GM12878 (cell line): ENCODE data around the gene TFB1M. TPM values are rescaled to one million over a fixed set of nuclear protein-coding genes. Genes with fewer than 3 reads are reported as not detected.

Source experiments
- BCL3 ChIP-seq: IDR thresholded peaks from 2 replicates; pipeline ENCODE4 v1.6.1; 2011; ENCODE audit warnings: borderline replicate concordance, low read depth, mild to moderate bottlenecking, moderate library complexity, low read length; ENCODE audit not compliant: insufficient read depth, poor library complexity, severe bottlenecking
- CBFB ChIP-seq: IDR thresholded peaks from 2 replicates; pipeline ENCODE4 v1.6.1; 2016; ENCODE audit warnings: antibody characterized with exemption, low read depth
- E4F1 ChIP-seq: fragments of 450-650 bp; IDR thresholded peaks from 2 replicates; pipeline ENCODE4 v1.6.1; 2018; ENCODE audit warnings: borderline replicate concordance, mild to moderate bottlenecking; ENCODE audit not compliant: partially characterized antibody
- FOXK2 ChIP-seq: fragments of 450-650 bp; IDR thresholded peaks from 2 replicates; pipeline ENCODE4 v1.6.1; 2017; ENCODE audit warnings: mild to moderate bottlenecking, moderate library complexity
- IKZF2 ChIP-seq, 2 experiments: fragments of 450-650 bp; IDR thresholded peaks; 2 replicates each; pipeline ENCODE4 v1.6.1; 2017; ENCODE audit warnings: mild to moderate bottlenecking in 2 of 2, moderate library complexity in 2 of 2
- IRF3 ChIP-seq: fragments of 450-650 bp; IDR thresholded peaks from 2 replicates; pipeline ENCODE4 v1.6.1; 2014; ENCODE audit warnings: mild to moderate bottlenecking
- IRF4 ChIP-seq: IDR thresholded peaks from 2 replicates; pipeline ENCODE4 v1.6.1; 2011; ENCODE audit warnings: low read depth, low read length
- NR2C2 ChIP-seq: IDR thresholded peaks from 2 replicates; pipeline ENCODE4 v1.6.1; 2011; ENCODE audit warnings: borderline replicate concordance, low read depth; ENCODE audit not compliant: control insufficient read depth, insufficient read length
- RUNX3 ChIP-seq: IDR thresholded peaks from 2 replicates; pipeline ENCODE4 v1.6.1; 2012; ENCODE audit warnings: low read length, inconsistent platforms
- SIX5 ChIP-seq: IDR thresholded peaks from 2 replicates; pipeline ENCODE4 v1.6.1; 2011; ENCODE audit warnings: mild to moderate bottlenecking, low read depth, low read length, moderate library complexity; ENCODE audit not compliant: severe bottlenecking
- STAT1 ChIP-seq: fragments of 450-650 bp; conservative IDR thresholded peaks from 2 replicates; pipeline ENCODE4 v1.6.1; 2014; ENCODE audit warnings: antibody characterized with exemption, mild to moderate bottlenecking
- ZNF207 ChIP-seq: fragments of 450-650 bp; IDR thresholded peaks from 2 replicates; pipeline ENCODE4 v1.6.1; 2014; ENCODE audit warnings: antibody characterized with exemption, mild to moderate bottlenecking, borderline replicate concordance
- ZNF274 ChIP-seq: IDR thresholded peaks from one replicate; pipeline ENCODE4 v1.8.0; 2011; ENCODE audit not compliant: insufficient read length, insufficient read depth
- ZZZ3 ChIP-seq: IDR thresholded peaks from 2 replicates; pipeline ENCODE4 v1.6.1; 2011; ENCODE audit warnings: low read depth; ENCODE audit not compliant: control insufficient read depth, insufficient read length
- polyA plus RNA-seq, 11 experiments: library from polyadenylated mRNA; depleted of rRNA in 4 of 11; unstranded in 6 of 11; stranded (reverse) in 5 of 11; fragments of >200 nt; fragmentation: Nextera tagmentation in 4 of 11; fragmentation: Illumina TruSeq in 1 of 11; extraction: Ambion mirVana in 4 of 11; extraction: Trizol in 1 of 11; gene quantifications; 1 replicate in 1 of 11; 2 replicates in 10 of 11; pipeline versions ENCODE4 v1.2.1 to v1.2.3, GENCODE V29; 2011 to 2016; ENCODE audit warnings: inconsistent platforms in 2 of 11, missing spikeins in 2 of 11, low read depth in 1 of 11
- total RNA-seq, 4 experiments: library from RNA; depleted of rRNA in 3 of 4; stranded (reverse); fragments of >200 nt in 3 of 4; fragmentation: Illumina TruSeq in 1 of 4; extraction: Trizol in 1 of 4; gene quantifications; 2 replicates each; pipeline versions ENCODE4 v1.2.1 to v1.2.3, GENCODE V29; 2013 to 2021
- TF ChIP-seq, protein P1 (sequence below), 3 experiments: IDR thresholded peaks in 2 of 3; conservative IDR thresholded peaks in 1 of 3; 2 replicates each; pipeline ENCODE4 v1.5.1; 2011; ENCODE audit warnings: low read depth in 3 of 3, low read length in 3 of 3, mild to moderate bottlenecking in 3 of 3, control low read depth in 2 of 3, moderate library complexity in 2 of 3, inconsistent platforms in 1 of 3, mixed read lengths in 1 of 3; ENCODE audit not compliant: control insufficient read depth in 2 of 3, insufficient read depth in 1 of 3; ENCODE audit errors: extremely low read depth in 1 of 3
- TF ChIP-seq, protein P2 (sequence below): fragments of 450-650 bp; IDR thresholded peaks from 2 replicates; pipeline ENCODE4 v1.6.1; 2017; ENCODE audit warnings: mild to moderate bottlenecking, moderate library complexity
- TF ChIP-seq, protein P3 (sequence below): IDR thresholded peaks from 2 replicates; pipeline ENCODE4 v1.6.1; 2011; ENCODE audit warnings: low read depth, mild to moderate bottlenecking, low read length, moderate library complexity, borderline replicate concordance; ENCODE audit errors: extremely low read depth

Gene TFB1M
- total and polyA plus RNA-seq, 10 of the 15 experiments (the other 5 are each of a cell fraction or from before 2014, with no cell fraction given) = 29.9 to 117 (median 41.3) TPM

DNA sequence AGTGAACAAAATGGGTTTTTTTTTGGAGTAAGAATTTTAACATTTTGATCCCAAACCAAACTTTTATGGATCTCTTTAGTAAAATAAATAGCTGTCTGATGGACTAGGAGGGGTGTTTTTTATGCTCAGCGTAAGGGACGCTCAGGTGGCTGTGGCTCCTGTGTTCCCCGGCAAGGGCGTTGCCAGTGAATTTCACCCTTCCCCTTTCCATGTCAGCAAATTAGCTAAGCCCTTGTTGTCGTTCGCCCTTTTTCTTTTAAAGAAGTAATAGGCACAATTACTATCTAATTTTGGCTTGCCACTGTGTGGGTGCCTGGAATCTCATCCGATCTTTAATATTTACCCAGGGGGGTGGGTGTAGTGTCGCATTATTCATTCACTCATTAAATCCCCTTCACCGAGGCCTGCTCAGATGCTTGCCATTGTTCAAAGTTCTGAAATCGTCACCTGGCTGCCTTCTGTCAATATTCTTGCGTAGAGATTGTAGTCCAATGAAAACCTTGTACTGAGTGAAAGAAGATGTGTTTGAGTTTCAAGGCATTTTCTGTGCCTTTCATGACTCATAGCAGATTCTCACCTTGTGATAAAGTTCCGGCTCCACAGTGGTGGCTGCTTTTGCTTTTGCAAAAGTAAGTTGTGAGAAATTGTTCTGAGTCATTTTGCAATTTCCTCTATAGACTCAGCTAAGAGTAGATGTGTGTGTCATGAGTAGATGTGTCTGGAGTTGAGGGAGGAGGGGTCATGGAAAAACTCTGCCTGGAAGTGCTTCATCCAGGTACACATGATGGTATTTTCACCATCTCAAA lies 90.4 kb downstream of the TFB1M start (continued):
- TF ChIP-seq BCL3 (peak; percentile 45), NR2C2 (no peak), IKZF2 (IDR thresholded peaks at IDR 0.05) (peak; percentile 87 to 90), CBFB (no peak), FOXK2 (no peak), ZNF207 (no peak), IRF4 (peak; percentile 86), RUNX3 (peak; percentile 37), STAT1 (no peak), E4F1 (no peak), IRF3 (no peak), ZZZ3 (no peak), ZNF274 (no peak), SIX5 (no peak)
- TF ChIP-seq, protein P1, sequence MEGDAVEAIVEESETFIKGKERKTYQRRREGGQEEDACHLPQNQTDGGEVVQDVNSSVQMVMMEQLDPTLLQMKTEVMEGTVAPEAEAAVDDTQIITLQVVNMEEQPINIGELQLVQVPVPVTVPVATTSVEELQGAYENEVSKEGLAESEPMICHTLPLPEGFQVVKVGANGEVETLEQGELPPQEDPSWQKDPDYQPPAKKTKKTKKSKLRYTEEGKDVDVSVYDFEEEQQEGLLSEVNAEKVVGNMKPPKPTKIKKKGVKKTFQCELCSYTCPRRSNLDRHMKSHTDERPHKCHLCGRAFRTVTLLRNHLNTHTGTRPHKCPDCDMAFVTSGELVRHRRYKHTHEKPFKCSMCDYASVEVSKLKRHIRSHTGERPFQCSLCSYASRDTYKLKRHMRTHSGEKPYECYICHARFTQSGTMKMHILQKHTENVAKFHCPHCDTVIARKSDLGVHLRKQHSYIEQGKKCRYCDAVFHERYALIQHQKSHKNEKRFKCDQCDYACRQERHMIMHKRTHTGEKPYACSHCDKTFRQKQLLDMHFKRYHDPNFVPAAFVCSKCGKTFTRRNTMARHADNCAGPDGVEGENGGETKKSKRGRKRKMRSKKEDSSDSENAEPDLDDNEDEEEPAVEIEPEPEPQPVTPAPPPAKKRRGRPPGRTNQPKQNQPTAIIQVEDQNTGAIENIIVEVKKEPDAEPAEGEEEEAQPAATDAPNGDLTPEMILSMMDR (IDR thresholded peaks at IDR 0.05 in 2 of 3, conservative IDR thresholded peaks at IDR 0.05 in 1 of 3; ENCODE audit: control insufficient read depth in 2 of 3, extremely low read depth in 1 of 3, insufficient read depth in 1 of 3, low read depth in 3 of 3, low read length in 3 of 3) = no peak
- TF ChIP-seq, protein P2, sequence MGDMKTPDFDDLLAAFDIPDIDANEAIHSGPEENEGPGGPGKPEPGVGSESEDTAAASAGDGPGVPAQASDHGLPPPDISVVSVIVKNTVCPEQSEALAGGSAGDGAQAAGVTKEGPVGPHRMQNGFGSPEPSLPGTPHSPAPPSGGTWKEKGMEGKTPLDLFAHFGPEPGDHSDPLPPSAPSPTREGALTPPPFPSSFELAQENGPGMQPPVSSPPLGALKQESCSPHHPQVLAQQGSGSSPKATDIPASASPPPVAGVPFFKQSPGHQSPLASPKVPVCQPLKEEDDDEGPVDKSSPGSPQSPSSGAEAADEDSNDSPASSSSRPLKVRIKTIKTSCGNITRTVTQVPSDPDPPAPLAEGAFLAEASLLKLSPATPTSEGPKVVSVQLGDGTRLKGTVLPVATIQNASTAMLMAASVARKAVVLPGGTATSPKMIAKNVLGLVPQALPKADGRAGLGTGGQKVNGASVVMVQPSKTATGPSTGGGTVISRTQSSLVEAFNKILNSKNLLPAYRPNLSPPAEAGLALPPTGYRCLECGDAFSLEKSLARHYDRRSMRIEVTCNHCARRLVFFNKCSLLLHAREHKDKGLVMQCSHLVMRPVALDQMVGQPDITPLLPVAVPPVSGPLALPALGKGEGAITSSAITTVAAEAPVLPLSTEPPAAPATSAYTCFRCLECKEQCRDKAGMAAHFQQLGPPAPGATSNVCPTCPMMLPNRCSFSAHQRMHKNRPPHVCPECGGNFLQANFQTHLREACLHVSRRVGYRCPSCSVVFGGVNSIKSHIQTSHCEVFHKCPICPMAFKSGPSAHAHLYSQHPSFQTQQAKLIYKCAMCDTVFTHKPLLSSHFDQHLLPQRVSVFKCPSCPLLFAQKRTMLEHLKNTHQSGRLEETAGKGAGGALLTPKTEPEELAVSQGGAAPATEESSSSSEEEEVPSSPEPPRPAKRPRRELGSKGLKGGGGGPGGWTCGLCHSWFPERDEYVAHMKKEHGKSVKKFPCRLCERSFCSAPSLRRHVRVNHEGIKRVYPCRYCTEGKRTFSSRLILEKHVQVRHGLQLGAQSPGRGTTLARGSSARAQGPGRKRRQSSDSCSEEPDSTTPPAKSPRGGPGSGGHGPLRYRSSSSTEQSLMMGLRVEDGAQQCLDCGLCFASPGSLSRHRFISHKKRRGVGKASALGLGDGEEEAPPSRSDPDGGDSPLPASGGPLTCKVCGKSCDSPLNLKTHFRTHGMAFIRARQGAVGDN = peak; percentile 50; the same call in 1 of the 2 replicates
- TF ChIP-seq, protein P3, sequence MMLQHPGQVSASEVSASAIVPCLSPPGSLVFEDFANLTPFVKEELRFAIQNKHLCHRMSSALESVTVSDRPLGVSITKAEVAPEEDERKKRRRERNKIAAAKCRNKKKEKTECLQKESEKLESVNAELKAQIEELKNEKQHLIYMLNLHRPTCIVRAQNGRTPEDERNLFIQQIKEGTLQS = no peak
